Endothelial cell of umbilical vein (primary cell): ENCODE data around the gene DRC7.

Experiments
- CTCF ChIP-seq, 2 donors: IDR thresholded peaks; 1 replicate in 1 of 2; 2 replicates in 1 of 2; pipeline ENCODE4 v1.5.1; 2011; ENCODE audit warnings: low read length in 2 of 2, mild to moderate bottlenecking in 2 of 2, moderate library complexity in 2 of 2, control low read depth in 1 of 2, inconsistent platforms in 1 of 2, low read depth in 1 of 2; ENCODE audit not compliant: insufficient read depth in 1 of 2; ENCODE audit errors: extremely low read depth in 1 of 2
- JUN ChIP-seq: IDR thresholded peaks from 2 replicates; pipeline ENCODE4 v1.6.1; 2011; ENCODE audit warnings: borderline replicate concordance, low read depth; ENCODE audit not compliant: insufficient read length, insufficient read depth
- MYC ChIP-seq: IDR thresholded peaks from one replicate; pipeline ENCODE4 v1.6.1; 2011; ENCODE audit warnings: mild to moderate bottlenecking, low read depth, low read length
- POLR2A ChIP-seq: IDR thresholded peaks from 2 replicates; pipeline ENCODE4 v1.6.1; 2012; ENCODE audit warnings: low read depth, mild to moderate bottlenecking, control low read depth, low read length

- TF ChIP-seq POLR2A (no peak), JUN (no peak), MYC (no peak), CTCF (IDR thresholded peaks at IDR 0.05; ENCODE audit: extremely low read depth in 1 of 2, insufficient read depth in 1 of 2, low read depth in 1 of 2, low read length in 2 of 2) (no peak)
These were observed 57.1 kb downstream of the DRC7 start for GRCh38 chr16:57751539-57752202.
